ENCODE data around the gene HRG.

DNA sequence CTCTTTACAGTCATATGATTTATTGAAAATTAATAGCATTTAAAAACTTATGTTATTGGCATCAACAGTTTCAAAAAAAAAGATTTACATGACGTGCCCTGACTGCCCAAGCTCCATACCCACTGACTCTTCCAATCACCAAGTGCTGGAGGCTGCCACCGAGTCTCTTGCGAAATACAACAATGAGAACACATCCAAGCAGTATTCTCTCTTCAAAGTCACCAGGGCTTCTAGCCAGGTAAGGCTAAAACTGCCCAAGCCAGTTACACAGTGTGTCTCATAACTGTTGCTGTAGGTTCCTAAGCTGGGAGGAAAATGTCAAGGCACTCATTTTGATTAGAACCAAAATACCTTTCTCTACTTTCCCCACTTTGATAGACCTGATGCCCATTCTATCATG is 21.1 kb upstream of the HRG start:
- TF ChIP-seq CTCF (conservative IDR thresholded peaks at IDR 0.05; ENCODE audit: low read depth in 2 of 2) (no peak), EZH2 (IDR thresholded peaks at IDR 0.05; ENCODE audit: low read depth, unreplicated experiment) (no peak), JUNB (IDR thresholded peaks at IDR 0.05; ENCODE audit: unreplicated experiment) (no peak), CREB1 (CRISPR knock-in tag; IDR thresholded peaks at IDR 0.05; ENCODE audit: low read depth) (no peak), POLR2AphosphoS5 (IDR thresholded peaks at IDR 0.05; ENCODE audit: low read depth) (no peak), EZH2phosphoT487 (IDR thresholded peaks at IDR 0.05; ENCODE audit: unreplicated experiment) (no peak), STAT1 (IDR thresholded peaks at IDR 0.05; ENCODE audit: unreplicated experiment) (no peak)
- TF ChIP-seq, protein P1, sequence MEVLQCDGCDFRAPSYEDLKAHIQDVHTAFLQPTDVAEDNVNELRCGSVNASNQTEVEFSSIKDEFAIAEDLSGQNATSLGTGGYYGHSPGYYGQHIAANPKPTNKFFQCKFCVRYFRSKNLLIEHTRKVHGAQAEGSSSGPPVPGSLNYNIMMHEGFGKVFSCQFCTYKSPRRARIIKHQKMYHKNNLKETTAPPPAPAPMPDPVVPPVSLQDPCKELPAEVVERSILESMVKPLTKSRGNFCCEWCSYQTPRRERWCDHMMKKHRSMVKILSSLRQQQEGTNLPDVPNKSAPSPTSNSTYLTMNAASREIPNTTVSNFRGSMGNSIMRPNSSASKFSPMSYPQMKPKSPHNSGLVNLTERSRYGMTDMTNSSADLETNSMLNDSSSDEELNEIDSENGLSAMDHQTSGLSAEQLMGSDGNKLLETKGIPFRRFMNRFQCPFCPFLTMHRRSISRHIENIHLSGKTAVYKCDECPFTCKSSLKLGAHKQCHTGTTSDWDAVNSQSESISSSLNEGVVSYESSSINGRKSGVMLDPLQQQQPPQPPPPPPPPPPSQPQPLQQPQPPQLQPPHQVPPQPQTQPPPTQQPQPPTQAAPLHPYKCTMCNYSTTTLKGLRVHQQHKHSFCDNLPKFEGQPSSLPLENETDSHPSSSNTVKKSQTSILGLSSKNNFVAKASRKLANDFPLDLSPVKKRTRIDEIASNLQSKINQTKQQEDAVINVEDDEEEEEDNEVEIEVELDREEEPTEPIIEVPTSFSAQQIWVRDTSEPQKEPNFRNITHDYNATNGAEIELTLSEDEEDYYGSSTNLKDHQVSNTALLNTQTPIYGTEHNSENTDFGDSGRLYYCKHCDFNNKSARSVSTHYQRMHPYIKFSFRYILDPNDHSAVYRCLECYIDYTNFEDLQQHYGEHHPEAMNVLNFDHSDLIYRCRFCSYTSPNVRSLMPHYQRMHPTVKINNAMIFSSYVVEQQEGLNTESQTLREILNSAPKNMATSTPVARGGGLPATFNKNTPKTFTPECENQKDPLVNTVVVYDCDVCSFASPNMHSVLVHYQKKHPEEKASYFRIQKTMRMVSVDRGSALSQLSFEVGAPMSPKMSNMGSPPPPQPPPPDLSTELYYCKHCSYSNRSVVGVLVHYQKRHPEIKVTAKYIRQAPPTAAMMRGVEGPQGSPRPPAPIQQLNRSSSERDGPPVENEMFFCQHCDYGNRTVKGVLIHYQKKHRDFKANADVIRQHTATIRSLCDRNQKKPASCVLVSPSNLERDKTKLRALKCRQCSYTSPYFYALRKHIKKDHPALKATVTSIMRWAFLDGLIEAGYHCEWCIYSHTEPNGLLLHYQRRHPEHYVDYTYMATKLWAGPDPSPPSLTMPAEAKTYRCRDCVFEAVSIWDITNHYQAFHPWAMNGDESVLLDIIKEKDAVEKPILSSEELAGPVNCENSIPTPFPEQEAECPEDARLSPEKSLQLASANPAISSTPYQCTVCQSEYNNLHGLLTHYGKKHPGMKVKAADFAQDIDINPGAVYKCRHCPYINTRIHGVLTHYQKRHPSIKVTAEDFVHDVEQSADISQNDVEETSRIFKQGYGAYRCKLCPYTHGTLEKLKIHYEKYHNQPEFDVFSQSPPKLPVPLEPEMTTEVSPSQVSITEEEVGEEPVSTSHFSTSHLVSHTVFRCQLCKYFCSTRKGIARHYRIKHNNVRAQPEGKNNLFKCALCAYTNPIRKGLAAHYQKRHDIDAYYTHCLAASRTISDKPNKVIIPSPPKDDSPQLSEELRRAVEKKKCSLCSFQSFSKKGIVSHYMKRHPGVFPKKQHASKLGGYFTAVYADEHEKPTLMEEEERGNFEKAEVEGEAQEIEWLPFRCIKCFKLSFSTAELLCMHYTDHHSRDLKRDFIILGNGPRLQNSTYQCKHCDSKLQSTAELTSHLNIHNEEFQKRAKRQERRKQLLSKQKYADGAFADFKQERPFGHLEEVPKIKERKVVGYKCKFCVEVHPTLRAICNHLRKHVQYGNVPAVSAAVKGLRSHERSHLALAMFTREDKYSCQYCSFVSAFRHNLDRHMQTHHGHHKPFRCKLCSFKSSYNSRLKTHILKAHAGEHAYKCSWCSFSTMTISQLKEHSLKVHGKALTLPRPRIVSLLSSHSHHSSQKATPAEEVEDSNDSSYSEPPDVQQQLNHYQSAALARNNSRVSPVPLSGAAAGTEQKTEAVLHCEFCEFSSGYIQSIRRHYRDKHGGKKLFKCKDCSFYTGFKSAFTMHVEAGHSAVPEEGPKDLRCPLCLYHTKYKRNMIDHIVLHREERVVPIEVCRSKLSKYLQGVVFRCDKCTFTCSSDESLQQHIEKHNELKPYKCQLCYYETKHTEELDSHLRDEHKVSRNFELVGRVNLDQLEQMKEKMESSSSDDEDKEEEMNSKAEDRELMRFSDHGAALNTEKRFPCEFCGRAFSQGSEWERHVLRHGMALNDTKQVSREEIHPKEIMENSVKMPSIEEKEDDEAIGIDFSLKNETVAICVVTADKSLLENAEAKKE (CRISPR knock-in tag; IDR thresholded peaks at IDR 0.05) = no peak
- TF ChIP-seq, protein P2, sequence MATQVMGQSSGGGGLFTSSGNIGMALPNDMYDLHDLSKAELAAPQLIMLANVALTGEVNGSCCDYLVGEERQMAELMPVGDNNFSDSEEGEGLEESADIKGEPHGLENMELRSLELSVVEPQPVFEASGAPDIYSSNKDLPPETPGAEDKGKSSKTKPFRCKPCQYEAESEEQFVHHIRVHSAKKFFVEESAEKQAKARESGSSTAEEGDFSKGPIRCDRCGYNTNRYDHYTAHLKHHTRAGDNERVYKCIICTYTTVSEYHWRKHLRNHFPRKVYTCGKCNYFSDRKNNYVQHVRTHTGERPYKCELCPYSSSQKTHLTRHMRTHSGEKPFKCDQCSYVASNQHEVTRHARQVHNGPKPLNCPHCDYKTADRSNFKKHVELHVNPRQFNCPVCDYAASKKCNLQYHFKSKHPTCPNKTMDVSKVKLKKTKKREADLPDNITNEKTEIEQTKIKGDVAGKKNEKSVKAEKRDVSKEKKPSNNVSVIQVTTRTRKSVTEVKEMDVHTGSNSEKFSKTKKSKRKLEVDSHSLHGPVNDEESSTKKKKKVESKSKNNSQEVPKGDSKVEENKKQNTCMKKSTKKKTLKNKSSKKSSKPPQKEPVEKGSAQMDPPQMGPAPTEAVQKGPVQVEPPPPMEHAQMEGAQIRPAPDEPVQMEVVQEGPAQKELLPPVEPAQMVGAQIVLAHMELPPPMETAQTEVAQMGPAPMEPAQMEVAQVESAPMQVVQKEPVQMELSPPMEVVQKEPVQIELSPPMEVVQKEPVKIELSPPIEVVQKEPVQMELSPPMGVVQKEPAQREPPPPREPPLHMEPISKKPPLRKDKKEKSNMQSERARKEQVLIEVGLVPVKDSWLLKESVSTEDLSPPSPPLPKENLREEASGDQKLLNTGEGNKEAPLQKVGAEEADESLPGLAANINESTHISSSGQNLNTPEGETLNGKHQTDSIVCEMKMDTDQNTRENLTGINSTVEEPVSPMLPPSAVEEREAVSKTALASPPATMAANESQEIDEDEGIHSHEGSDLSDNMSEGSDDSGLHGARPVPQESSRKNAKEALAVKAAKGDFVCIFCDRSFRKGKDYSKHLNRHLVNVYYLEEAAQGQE (IDR thresholded peaks at IDR 0.05; ENCODE audit: unreplicated experiment) = no peak
- TF ChIP-seq, protein P3, sequence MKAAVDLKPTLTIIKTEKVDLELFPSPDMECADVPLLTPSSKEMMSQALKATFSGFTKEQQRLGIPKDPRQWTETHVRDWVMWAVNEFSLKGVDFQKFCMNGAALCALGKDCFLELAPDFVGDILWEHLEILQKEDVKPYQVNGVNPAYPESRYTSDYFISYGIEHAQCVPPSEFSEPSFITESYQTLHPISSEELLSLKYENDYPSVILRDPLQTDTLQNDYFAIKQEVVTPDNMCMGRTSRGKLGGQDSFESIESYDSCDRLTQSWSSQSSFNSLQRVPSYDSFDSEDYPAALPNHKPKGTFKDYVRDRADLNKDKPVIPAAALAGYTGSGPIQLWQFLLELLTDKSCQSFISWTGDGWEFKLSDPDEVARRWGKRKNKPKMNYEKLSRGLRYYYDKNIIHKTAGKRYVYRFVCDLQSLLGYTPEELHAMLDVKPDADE (IDR thresholded peaks at IDR 0.05) = no peak

Data from GM23338 (cell line).